Stimulated activated naive CD8-positive, alpha-beta T cell treated with anti-CD3 and anti-CD28 coated beads, Interleukin-15, amount 100 ng/mL, for 72 hours (primary cell): ENCODE measurements around the gene SLC25A22.

Experiments used
- ATAC-seq: fragments of 150-1000 bp; cut with Tn5 transposase; 2 replicates; pipeline ENCODE4 v1.10.0; 2021; ENCODE audit warnings: mild to moderate bottlenecking, moderate library complexity
- DNase-seq, 2 donors: peaks; one replicate each; pipeline ENCODE4 v3.0.0; 2021 to 2022
- H3K27ac Mint-ChIP-seq, 2 donors: one replicate each; pipeline ENCODE4 v1.8.0; 2022; ENCODE audit warnings: mild to moderate bottlenecking in 2 of 2, mixed read lengths in 2 of 2, moderate library complexity in 2 of 2
- H3K27me3 Mint-ChIP-seq: one replicate; pipeline ENCODE4 v1.8.0; 2022; ENCODE audit warnings: mixed read lengths
- H3K4me1 Mint-ChIP-seq: one replicate; pipeline ENCODE4 v1.8.0; 2022; ENCODE audit warnings: mild to moderate bottlenecking, mixed read lengths
- H3K4me3 Mint-ChIP-seq, 2 donors: one replicate each; pipeline ENCODE4 v1.8.0; 2022; ENCODE audit warnings: mild to moderate bottlenecking in 2 of 2, mixed read lengths in 2 of 2, moderate library complexity in 1 of 2
- H3K9me3 Mint-ChIP-seq, 2 donors: one replicate each; pipeline ENCODE4 v1.8.0; 2022; ENCODE audit warnings: mixed read lengths in 2 of 2

Gene SLC25A22

DNA sequence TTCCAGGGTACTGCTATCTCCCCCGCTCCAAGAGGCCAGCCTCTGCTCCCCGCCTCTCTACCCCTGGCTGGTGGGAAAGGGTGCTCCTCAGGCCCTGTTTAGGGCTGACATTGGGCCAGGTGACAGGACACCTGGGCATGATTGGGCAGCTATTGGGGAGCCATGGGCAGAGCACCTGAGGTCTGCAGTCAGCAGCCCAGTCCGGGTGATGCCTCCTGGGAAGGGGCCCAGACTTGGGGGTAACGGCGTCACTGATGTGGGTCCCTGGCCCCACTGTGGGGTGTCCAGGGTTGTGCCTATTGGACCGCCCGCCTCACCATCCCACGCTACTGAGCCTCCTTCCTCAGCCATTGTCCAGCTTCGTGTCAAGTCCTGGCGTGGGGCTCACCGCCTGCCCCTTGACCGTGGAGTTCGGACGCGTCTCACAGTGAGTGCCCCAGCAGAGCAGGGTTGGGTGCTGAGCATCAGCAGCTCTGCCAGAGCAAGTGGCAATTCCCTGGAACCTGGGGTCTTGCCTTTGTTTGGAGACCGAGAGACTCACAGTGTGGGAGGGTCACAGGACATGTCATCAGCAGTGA lies 18.0 kb downstream of the SLC25A22 start:
- ATAC-seq, result no peak
- Mint-ChIP-seq H3K27me3 (no peaks in the 10 kb centered on the region), H3K9me3 (no peaks in the 10 kb centered on the region), H3K4me3 (no peak overlapping the region), H3K4me1 (peaks cover 45% of the 10 kb centered on the region), H3K27ac (no peak overlapping the region)
- DNase-seq, result no peak

DNA sequence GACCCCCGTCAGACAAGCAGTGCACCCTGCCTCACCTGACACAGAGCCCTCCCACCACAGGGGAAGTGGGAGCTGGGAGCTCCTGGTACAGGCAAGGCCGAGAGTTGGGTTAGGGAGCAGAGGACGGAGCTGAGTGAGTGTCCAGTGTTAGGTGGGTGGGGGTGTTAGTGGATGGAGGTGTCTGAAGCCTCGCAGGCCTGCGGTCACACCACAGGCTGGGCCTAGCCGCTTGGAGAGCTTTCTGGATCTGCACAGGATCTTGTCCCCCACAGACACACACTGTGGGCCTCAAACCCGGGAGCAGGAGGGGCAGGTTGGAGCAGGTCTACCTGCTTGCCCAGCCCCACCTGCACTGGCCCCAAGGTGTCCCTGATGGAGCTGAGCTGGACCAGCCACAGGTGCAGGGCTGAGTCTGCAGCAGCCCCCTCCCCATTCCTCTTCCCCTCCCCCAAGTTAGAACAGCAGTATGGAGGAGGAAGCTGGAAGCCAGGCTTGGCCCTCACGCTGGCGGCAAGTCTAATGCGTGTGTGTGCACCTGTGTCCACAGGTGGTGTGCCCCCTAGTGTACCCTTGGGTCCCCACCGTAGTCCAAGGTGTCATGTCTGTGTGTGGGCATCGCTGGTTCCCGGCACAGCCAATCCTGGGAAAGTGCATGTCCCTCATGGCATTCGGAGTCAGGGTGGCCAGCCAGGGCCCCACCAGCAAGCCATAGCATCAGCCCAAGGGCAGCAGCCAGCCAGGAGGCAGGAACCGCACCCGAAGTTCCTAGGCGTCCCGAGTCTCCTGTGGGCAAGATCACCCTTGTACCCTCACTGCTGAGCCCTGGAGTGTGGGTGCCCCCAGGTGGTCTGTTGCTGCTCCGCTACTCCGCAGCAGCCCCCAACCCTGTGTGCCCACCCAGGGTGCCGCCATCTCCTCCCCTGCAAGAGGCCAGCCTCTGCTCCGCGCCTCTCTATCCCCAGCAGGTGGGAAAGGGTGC lies 18.8 kb downstream of the SLC25A22 start:
- DNase-seq (no peak), ATAC-seq (no peak)
- H3K4me3 Mint-ChIP-seq, result peak overlapping the region; percentile 26 to 81
- no peak overlapping the region for H3K27ac Mint-ChIP-seq
- H3K4me1 Mint-ChIP-seq, result peaks cover 53% of the 10 kb centered on the region
- no peaks in the 10 kb centered on the region for H3K27me3 Mint-ChIP-seq
- no peaks in the 10 kb centered on the region for H3K9me3 Mint-ChIP-seq

DNA sequence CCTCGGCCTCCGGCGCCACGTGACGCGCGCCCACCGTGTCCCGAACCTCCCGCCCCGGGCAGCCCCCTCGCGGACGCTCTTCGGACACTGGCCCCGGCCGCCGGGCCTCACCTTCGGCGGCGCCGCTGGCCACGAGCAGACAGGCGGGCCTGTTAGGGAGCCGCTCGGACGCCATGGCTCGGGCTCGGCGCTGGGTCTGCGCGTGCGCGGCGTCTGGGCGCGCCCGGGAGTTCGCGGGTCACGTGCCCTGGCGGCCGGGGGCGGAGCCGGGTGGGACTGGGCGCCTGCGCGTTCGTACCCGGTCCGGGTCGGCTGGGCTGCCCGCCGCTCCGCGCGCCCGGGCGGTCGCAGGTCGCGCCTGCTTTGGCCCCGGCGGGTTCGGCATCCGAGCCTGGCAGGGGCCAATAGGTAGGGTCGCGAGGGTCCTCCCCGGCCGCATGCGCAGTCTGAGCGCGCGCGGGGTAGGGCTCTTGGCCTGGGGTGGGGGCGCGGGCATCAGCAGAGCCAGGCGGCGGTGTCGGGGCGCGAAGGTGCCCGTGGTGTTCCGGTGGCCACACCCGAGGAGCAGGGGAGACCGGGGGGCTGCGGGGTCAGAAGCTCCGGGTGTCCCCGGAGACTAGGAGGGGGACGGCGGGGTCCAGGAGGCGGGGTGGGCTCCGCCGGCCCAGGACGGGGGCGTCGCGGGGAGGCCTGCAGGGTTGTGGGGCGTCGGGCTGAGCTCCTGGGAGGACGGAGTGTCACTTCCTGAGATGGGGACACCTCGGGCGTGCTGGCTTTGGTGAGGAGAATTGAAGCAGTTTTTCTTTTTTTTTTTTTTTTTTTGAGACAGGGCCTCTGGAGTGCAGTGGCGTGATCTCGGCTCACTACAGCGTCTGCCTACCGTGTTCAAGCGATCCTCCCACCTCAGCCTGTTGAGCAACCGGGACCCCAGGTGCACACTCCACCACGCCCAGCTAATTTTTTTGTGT lies 20.5 kb downstream of the SLC25A22 start, which contains the start of gene GATD1:
TSS of gene GATD1 (minus strand) at position 200 of the 968 bp plus-strand sequence. CDS start at position 175, 25 bp downstream.
- peak within 1 kb of the TSS; percentile 81 to 89 for H3K27ac Mint-ChIP-seq
- DNase-seq (peak; percentile 92 to 95), ATAC-seq (peak; percentile 87)
- peak within 1 kb of the TSS; percentile 88 to 93 for H3K4me3 Mint-ChIP-seq
- no peaks in the 10 kb centered on the region for H3K9me3 Mint-ChIP-seq
- H3K4me1 Mint-ChIP-seq, result peaks cover 56% of the 10 kb centered on the region
- no peaks in the 10 kb centered on the region for H3K27me3 Mint-ChIP-seq

DNA sequence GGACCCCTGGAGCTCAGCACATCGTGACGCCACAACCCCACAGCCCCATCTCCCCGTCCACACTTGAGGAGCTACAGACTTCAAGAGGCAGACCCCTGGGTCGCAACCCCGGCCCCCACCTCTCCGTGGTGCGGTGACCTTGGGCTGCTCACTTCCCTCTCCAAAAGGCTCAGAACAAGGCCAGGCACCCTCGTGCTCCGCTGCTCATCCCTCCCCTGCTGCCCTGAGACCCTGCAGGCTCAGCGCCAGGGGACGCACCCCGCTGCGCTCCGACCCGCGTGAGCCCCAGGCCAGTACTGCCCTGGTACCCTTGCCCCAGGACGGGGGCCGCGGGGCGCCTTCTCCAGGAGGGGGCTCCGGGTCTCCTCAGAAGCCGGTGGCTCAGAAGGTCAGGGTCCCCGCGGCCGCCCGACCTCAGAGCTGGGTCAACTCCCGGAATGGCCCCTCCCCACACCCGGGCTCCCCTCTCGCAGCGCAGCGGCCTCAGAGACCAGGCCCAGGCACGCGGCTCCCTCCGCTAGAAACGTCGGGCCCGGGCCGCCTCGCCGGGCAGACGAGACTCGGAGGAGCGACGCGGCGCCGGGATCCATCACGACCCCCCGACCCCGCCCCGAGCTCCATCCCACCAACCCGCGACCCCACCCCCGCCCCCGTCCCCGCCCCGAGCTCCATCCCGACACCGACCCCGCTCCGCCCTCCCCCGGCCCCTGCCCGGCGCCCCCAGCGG lies 21.4 kb downstream of the SLC25A22 start:
- DNase-seq (peak; percentile 39 to 51), ATAC-seq (peak; percentile 55)
- H3K27ac Mint-ChIP-seq, result peak overlapping the region; percentile 81 to 89
- no peaks in the 10 kb centered on the region for H3K9me3 Mint-ChIP-seq
- no peaks in the 10 kb centered on the region for H3K27me3 Mint-ChIP-seq
- H3K4me3 Mint-ChIP-seq, result peak overlapping the region; percentile 88 to 93
- H3K4me1 Mint-ChIP-seq, result peaks cover 56% of the 10 kb centered on the region

DNA sequence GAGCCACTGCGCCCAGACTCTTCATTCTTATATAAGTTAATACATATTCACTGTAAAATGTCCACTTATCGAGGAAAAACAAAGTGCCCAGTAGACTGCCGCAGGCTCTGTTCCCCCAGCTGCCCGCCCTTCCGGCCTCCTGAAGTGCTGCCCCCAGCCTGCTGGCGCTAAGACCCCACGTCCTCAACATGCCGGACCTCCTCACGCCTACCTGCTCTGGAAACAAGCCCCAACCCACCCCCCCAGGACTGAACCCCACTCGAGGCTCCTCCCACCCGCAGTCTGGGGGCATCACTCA lies 21.9 kb downstream of the SLC25A22 start:
- H3K27me3 Mint-ChIP-seq, result no peaks in the 10 kb centered on the region
- peak overlapping the region; percentile 81 to 89 for H3K27ac Mint-ChIP-seq
- no peak for DNase-seq

DNA sequence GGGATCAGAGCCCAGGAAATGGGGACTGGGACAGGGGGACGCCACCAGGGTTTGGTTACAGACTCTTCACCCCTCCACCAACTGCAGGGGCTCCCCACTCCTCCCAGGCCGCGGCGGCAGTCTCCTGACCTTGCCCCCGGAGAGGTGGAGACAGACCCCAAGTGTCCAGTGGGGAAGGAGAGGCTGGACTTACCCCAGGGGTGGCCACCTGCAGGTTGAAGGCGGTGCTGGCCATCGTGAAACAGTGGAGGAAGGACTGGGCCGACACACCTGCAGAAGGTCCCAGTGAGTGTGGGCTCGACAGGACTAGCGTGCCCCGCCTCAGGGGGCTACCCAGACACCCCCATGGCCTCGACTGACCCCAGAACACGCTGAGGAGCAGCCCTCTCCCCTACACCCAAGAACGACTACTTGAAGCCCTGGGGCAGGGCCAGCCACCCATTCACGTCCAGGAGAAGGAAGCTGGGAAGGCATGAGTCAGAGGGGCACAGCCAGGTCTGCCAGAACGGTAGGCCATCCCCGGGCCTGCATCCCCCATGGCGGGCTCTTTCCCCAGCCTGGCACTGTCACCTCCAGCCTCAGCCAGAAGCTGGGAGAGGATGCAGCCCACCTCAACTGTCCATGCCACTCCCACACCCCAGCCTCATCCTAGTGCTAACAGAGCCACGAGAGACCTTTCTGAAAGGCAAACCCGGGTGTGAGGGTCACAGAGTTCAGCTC lies 23.0 kb downstream of the SLC25A22 start:
- no peaks in the 10 kb centered on the region for H3K9me3 Mint-ChIP-seq
- ATAC-seq, result no peak
- peak overlapping the region; percentile 60 to 93 for H3K4me3 Mint-ChIP-seq
- peaks cover 52% of the 10 kb centered on the region for H3K4me1 Mint-ChIP-seq
- H3K27me3 Mint-ChIP-seq, result no peaks in the 10 kb centered on the region
- H3K27ac Mint-ChIP-seq, result peak overlapping the region in 1 of 2 donors; percentile 59
- DNase-seq, result no peak

More for the DNA sequence above, 21.9 kb downstream of the SLC25A22 start:
- Mint-ChIP-seq H3K4me3 (peak overlapping the region; percentile 88 to 93), H3K9me3 (no peaks in the 10 kb centered on the region), H3K4me1 (peaks cover 56% of the 10 kb centered on the region)
- no peak for ATAC-seq

DNA sequence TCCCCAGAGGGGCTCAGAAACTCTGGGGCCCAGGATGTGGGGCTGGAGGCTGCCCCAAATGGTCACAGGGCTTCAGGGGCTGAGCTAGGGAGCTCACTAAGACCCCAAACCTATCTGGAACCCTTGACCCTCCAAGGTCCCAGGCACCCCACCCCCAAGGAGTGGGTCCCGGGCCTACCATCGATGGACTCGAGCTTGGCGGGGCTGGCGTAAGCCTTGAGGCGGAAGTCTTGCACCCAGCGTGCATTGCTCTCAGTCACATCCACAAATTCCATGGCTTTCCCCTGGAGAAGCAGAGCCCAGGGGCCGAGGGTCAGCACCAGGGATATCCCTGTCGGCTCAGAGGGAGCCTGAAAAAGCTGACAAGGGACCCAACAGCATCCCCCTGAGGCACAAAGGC lies 24.3 kb downstream of the SLC25A22 start:
- peaks cover 40% of the 10 kb centered on the region for H3K4me1 Mint-ChIP-seq
- H3K27me3 Mint-ChIP-seq, result no peaks in the 10 kb centered on the region
- ATAC-seq, result no peak
- H3K9me3 Mint-ChIP-seq, result no peaks in the 10 kb centered on the region
- peak overlapping the region in 1 of 2 donors; percentile 72 for H3K27ac Mint-ChIP-seq
- H3K4me3 Mint-ChIP-seq, result no peak overlapping the region
- no peak for DNase-seq

DNA sequence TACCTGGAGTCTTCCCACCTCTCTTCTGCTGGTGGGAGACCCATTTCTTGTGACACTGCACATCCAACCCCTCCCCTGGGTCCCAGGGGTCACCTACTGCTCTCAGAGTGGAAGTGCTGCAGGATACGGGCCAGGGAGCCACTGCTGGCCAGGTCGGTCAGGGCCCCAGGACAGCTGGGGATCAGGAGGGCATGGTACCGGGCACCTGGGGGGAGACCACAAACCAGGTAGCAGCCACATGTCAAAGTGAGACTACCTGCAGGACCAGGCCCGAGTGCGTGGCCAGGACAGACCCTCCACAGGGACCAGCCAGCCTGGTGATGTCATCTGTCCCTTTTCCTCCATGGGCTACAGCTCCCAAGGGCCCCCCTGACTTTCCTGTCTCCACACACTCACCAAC lies 24.7 kb downstream of the SLC25A22 start:
- Mint-ChIP-seq H3K4me3 (no peak overlapping the region), H3K27ac (peak overlapping the region in 1 of 2 donors; percentile 72), H3K27me3 (no peaks in the 10 kb centered on the region), H3K4me1 (peaks cover 35% of the 10 kb centered on the region), H3K9me3 (no peaks in the 10 kb centered on the region)
- ATAC-seq (no peak), DNase-seq (no peak)

DNA sequence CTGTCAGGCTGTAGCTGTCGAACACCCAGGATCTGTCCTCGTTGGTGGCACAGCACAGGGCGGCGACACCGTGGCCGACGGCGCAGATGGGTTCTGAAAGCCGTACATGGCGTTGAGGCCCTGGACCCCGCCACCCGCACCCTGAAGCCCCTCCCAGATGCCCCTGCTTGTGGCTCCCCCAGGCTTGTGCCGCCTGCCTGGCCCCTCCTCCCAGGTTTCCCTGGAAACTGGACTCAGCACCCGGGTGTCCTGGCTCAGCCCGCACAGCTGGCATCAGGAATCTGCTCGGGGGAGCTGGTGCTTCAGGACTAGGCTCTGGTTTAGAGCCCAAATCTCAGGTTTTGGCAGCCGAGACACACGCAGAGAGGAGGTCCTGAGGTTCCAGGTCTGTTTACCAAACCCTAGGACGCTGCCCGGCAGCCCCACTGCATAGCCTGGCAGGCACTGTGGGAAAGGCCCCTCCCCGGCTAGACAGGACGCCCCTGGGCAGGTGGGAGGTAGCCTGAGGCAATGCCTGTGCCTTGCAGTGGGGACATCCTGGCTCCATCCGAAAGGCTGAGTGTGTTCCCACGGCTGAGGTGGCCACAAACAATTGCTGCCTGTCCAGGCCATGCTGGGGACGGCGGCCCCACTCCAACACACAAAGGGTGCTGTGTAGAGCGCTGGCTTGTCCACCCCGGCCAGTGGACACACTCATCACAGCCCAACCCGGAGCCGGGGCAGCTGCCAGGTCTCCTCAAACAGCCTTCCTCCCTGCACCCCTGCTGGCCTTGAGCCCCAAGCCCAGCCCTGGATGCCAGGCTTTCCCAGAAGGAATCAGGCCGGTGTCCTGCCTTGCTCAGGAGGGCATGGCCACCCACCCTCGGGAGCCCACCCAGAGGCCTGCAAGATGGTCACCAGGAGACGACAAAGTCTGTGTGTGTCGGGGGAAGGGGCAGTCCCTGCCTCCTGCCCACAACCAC lies 25.4 kb downstream of the SLC25A22 start:
- no peaks in the 10 kb centered on the region for H3K27me3 Mint-ChIP-seq
- ATAC-seq (no peak), DNase-seq (no peak)
- H3K4me3 Mint-ChIP-seq, result no peak overlapping the region
- H3K4me1 Mint-ChIP-seq, result peaks cover 33% of the 10 kb centered on the region
- no peaks in the 10 kb centered on the region for H3K9me3 Mint-ChIP-seq
- H3K27ac Mint-ChIP-seq, result no peak overlapping the region

DNA sequence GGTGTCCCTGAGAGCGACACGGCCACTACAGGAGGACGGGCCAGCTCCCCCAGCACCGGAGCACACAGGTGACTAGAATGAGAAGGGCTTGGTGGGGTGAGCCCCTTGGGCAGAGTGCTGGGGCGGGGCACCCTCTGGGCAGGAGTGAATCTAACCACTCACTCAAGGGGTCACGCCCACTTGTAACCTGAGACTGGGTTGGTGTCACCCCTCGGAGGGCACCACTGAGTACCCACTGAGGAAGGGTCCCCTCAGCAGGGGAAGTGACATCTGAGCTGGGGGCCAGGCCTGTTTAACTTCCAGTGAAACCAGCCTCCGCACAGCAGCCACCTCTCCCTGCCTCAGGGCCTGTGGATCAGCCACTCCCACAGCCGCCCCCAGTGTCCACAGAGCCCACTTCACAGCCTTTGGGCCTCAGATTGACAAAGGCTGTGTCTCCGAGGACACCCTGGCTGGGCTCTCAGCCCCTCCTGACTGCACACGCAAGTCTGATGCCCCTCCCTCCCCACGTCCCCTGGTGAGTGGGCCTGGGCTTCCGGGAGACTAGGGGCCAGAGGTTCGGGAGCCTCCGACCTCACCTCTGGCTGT lies 26.4 kb downstream of the SLC25A22 start:
- H3K9me3 Mint-ChIP-seq, result no peaks in the 10 kb centered on the region
- H3K27me3 Mint-ChIP-seq, result no peaks in the 10 kb centered on the region
- ATAC-seq, result no peak
- DNase-seq, result no peak
- H3K27ac Mint-ChIP-seq, result no peak overlapping the region
- H3K4me1 Mint-ChIP-seq, result peaks cover 36% of the 10 kb centered on the region
- H3K4me3 Mint-ChIP-seq, result no peak overlapping the region

DNA sequence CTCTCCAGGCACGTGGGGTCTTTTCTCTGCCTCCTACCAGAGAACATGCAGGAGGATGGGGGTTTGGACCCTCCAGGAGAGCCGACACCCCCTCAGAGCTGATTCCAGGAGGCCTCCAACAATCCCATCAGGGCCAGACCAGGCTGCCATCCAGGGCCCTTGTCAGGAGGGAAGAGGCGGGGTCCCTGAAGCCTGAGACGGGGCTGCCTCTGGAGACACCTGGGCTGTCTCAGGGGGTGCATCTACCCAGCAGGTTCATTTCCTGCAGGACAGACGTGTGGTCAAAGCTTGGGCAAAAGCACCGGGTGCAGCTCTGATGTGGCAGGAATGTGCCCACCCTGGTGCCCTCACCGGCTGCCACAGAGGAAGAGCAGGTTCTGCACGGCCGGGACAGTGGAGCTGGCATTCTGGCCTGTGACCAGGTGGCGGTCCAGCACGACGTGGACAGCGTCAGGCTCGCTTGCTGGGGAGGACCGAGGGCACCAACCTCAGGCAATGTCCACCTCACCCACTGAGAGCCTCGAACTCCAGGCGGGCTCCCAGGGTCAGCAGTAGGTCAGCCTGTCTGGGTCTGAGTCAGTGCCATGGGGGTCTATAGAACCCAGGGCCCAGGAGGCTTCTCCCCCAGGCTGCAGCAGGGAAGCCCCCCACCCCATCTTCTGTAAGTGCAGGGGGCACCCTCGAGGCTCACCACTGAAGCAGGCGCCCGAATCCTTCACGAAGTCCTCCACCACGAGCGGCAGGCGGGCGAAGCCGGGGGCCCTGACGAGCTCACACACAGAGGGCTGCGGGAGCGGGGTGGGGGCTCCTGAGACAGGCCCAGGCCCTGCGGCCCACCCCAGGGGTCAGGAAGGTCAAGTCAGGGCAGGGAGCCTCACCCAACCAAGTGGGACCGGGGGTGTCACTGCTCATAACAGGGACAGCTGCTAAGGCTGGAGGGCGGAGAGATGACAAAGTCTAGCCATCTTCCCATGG lies 27.2 kb downstream of the SLC25A22 start:
- Mint-ChIP-seq H3K27me3 (no peaks in the 10 kb centered on the region), H3K27ac (peak overlapping the region in 1 of 2 donors; percentile 12), H3K4me1 (peaks cover 31% of the 10 kb centered on the region), H3K9me3 (no peaks in the 10 kb centered on the region), H3K4me3 (no peak overlapping the region)
- DNase-seq (no peak), ATAC-seq (peak; percentile 21)

DNA sequence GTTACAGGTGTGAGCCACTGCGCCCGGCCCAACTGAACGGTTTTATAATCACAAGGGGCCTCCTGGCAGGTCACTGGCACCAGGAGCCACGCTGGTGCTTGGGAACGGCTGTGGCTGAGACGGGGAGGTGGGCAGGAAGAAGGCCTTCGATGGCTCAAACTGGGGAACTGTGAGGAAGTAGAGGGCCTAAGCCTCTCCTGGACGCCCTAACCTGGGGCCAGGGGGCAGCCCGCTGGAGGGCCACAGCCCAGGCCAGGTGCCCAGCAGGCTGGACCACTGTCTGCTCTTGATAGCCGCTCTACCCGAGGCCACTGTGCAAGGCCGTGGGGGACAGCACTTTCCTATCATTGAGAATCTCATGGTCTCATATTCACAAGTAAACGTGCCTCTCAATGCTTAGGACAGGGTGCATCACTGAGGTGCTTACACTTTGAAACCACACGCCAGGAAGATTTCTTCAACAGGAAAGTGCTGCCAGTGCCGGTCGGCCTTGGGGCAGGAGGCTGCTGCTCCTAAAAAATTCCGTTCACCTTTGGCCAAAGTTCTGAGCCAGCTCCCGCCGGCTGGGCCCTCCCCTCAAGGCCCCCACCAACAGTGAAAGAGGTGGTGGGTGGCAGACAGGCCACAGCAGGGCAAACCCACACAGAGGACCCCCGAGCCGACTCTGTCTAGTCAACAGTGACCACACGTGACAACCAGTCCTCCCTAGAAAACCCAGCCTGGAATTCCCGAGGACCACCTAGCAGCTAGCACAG lies 28.0 kb downstream of the SLC25A22 start:
- Mint-ChIP-seq H3K27me3 (no peaks in the 10 kb centered on the region), H3K27ac (peak overlapping the region in 1 of 2 donors; percentile 78), H3K4me3 (no peak overlapping the region), H3K4me1 (peaks cover 22% of the 10 kb centered on the region), H3K9me3 (no peaks in the 10 kb centered on the region)
- no peak for ATAC-seq
- DNase-seq, result no peak
